ENCODE results near the gene NOS1AP. TPM values are rescaled to one million over a fixed set of nuclear protein-coding genes. Genes with fewer than 3 reads are reported as not detected.

The NOS1AP gene
- total RNA-seq, 4 donors from 2014 or later, result 0.99 to 9.0 (median 4.0) TPM

DNA sequence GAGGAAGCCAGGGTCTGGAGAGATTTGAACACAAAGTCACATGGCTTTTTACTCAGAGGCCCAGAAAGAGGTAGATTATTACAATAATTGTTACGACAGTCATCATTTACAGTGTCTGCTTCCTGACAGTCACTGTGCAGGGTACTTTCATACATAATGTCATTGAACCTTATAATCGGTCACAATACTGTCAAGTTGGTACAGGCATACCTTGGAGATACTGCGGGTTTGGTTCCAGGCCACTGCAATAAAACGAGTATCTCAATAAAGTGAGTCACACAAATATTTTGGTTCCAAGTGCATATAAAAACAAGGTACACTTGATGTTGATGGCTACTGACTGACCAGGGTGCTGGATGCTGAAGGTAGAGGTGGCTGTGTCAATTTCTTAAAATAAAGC, 112.6 kb downstream of the NOS1AP start:
- intact Hi-C loops (cut with DNase I), result no loop called here
- Histone ChIP-seq H3K9me3 (no peaks in the 10 kb centered on the region), H3K27ac (replicated peaks in 1 of 4) (no peak overlapping the region), H3K27me3 (no peaks in the 10 kb centered on the region), H3K4me3 (no peak overlapping the region), H3K4me1 (peaks cover 0 to 10% (median 0%) of the 10 kb centered on the region in 4 donors), H3K36me3 (no peaks in the 10 kb centered on the region)
- TF ChIP-seq EP300 (IDR thresholded peaks at IDR 0.05) (no peak), POLR2AphosphoS5 (IDR thresholded peaks at IDR 0.05) (no peak), CTCF (IDR thresholded peaks at IDR 0.05) (no peak), POLR2A (IDR thresholded peaks at IDR 0.05; ENCODE audit: low read depth) (no peak)
- 68% methylated on average over 4 of the region's 4 CpGs for WGBS
- DNase-seq (ENCODE audit: extremely low spot score), result no peak

DNA sequence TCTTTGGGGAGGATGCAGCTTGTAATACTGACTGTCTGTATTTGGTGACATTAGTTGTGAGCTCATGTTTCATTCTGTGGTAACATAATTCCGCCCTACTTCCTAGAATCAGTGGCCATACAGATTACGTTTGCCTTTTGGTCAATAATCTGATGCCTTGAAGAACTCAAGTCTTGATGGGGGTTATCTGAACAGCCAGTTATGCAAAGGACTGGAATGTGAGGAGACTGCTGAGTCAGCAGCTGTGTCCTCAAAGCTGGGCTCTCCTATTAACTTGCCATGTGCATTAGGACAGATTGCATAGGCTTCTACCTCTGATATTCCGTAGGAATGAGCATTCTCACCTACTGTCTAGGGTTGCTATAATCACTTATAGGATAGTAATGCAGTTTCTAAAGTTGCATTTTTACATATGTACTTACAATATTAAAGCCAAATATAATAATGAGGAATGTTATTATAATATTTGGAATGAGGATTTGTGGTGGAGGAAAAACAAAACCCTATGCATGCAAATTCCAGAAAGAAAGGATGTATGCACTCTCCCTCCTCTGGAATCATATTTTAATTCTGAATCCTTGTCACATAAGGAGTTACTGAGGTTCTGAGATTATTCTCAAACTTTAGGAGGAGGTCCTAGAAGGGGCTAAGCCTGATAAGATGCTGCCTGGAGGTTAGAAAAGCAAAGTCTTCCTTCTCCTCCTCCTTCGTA, 116.0 kb downstream of the NOS1AP start:
- 69% methylated on average over 4 of the region's 4 CpGs for WGBS
- Histone ChIP-seq H3K27ac (replicated peaks in 1 of 4) (no peak overlapping the region), H3K4me3 (no peak overlapping the region), H3K9me3 (no peaks in the 10 kb centered on the region), H3K36me3 (no peaks in the 10 kb centered on the region), H3K27me3 (no peaks in the 10 kb centered on the region), H3K4me1 (peaks cover 0 to 7% (median 6%) of the 10 kb centered on the region in 4 donors)
- DNase-seq (ENCODE audit: extremely low spot score), result no peak
- intact Hi-C loops (cut with DNase I), result no loop called here
- TF ChIP-seq POLR2A (IDR thresholded peaks at IDR 0.05; ENCODE audit: low read depth), result no peak
- no peak for TF ChIP-seq POLR2AphosphoS5 (IDR thresholded peaks at IDR 0.05)
- no peak for TF ChIP-seq EP300 (IDR thresholded peaks at IDR 0.05)
- TF ChIP-seq CTCF (IDR thresholded peaks at IDR 0.05), result no peak

- no peak overlapping the region for H3K27ac ChIP-seq (replicated peaks in 1 of 4)
- intact Hi-C loops (cut with DNase I), result no loop called here
Measured at GRCh38 chr1:162186026-162186374, 116.5 kb downstream of the NOS1AP start.

GRCh38 chr1:162186406-162186805, 116.9 kb downstream of the NOS1AP start:
- Histone ChIP-seq H3K4me1 (peaks cover 0 to 7% (median 6%) of the 10 kb centered on the region in 4 donors), H3K27ac (replicated peaks in 1 of 4) (no peak overlapping the region), H3K9me3 (no peaks in the 10 kb centered on the region), H3K4me3 (no peak overlapping the region), H3K27me3 (no peaks in the 10 kb centered on the region), H3K36me3 (no peaks in the 10 kb centered on the region)
- intact Hi-C loops (cut with DNase I), result no loop called here
- 91% methylated on average over 2 of the region's 2 CpGs for WGBS
- DNase-seq (ENCODE audit: extremely low spot score), result no peak
- TF ChIP-seq POLR2AphosphoS5 (IDR thresholded peaks at IDR 0.05) (no peak), EP300 (IDR thresholded peaks at IDR 0.05) (no peak), CTCF (IDR thresholded peaks at IDR 0.05) (no peak), POLR2A (IDR thresholded peaks at IDR 0.05; ENCODE audit: low read depth) (no peak)

More at GRCh38 chr1:162186026-162186374, 116.5 kb downstream of the NOS1AP start:
- no peak overlapping the region for H3K4me3 ChIP-seq
- no peak for DNase-seq (ENCODE audit: extremely low spot score)
- no peak for TF ChIP-seq CTCF (IDR thresholded peaks at IDR 0.05)
- TF ChIP-seq EP300 (IDR thresholded peaks at IDR 0.05), result no peak
- no peak for TF ChIP-seq POLR2AphosphoS5 (IDR thresholded peaks at IDR 0.05)
- TF ChIP-seq POLR2A (IDR thresholded peaks at IDR 0.05; ENCODE audit: low read depth), result no peak
- 0% methylated on average over 1 of the region's 1 CpG for WGBS
- H3K4me1 ChIP-seq, result peaks cover 0 to 7% (median 6%) of the 10 kb centered on the region in 4 donors
- no peaks in the 10 kb centered on the region for H3K36me3 ChIP-seq
- no peaks in the 10 kb centered on the region for H3K9me3 ChIP-seq
- H3K27me3 ChIP-seq, result no peaks in the 10 kb centered on the region

Measured in esophagus muscularis mucosa (tissue), 4 donors.